ENCODE data around the gene ASH1L. TPM values are rescaled to one million over a fixed set of nuclear protein-coding genes. Genes with fewer than 3 reads are reported as not detected.
"Not testable (repeated sequence)": the region's sequence is repeated elsewhere in the genome, so short reads cannot be mapped to it uniquely, and the experiment has no call there.

The ASH1L gene
- total and polyA plus RNA-seq, 2 donors from 2014 or later: 4.2 to 68.5 TPM

- intact Hi-C loops (cut with DNase I): no loop called here
- Histone ChIP-seq H3K9ac (ENCODE audit: low read length in 3 of 3) (no peak overlapping the region), H3K36me3 (ENCODE audit: control insufficient read depth in 2 of 3, insufficient read depth in 3 of 3, low read length in 3 of 3) (peaks cover 6 to 29% (median 10%) of the 10 kb centered on the region in 3 donors), H3K4me1 (ENCODE audit: control insufficient read depth in 2 of 3, insufficient read depth in 2 of 3, low read depth in 1 of 3, low read length in 3 of 3) (no peaks in the 10 kb centered on the region), H3K4me3 (ENCODE audit: low read length in 3 of 3) (no peak overlapping the region), H3K27ac (ENCODE audit: low read depth in 2 of 2, low read length in 2 of 2) (no peak overlapping the region), H3K27me3 (ENCODE audit: control insufficient read depth, insufficient read depth, low read length) (no peaks in the 10 kb centered on the region), H3K9me3 (ENCODE audit: control insufficient read depth in 2 of 3, insufficient read depth in 1 of 3, low read length in 3 of 3) (no peaks in the 10 kb centered on the region)
- DNase-seq: no peak
- no peak for FAIRE-seq
- TF ChIP-seq CTCF (IDR thresholded peaks at IDR 0.05; ENCODE audit: borderline replicate concordance, extremely low read depth, insufficient read depth): no peak
These were observed 169.6 kb downstream of the ASH1L start for GRCh38 chr1:155392898-155393411.

DNA sequence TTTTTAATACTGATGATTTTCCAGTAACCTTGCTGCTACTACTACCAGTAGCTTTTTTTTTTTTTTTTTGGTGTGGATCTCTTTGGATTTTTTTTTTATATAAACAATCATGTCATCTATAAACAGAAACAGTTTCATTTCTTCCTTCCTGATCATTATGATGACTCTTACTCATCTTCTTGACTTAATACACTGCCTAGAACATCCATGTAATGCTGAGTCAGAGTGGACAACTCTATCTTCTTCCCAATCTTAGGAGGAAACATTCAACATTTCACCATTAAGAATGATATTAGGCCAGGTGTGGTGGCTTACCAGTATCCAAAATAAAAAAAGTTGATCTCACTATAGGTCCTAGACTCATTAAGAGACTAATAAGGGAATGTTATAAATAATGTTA lies 172.8 kb downstream of the ASH1L start:
- Histone ChIP-seq H3K4me3 (ENCODE audit: low read length in 3 of 3) (no peak overlapping the region), H3K36me3 (ENCODE audit: control insufficient read depth in 2 of 3, insufficient read depth in 3 of 3, low read length in 3 of 3) (peaks cover 8 to 31% (median 9%) of the 10 kb centered on the region in 3 donors), H3K9ac (ENCODE audit: low read length in 3 of 3) (no peak overlapping the region), H3K27ac (ENCODE audit: low read depth in 2 of 2, low read length in 2 of 2) (no peak overlapping the region), H3K27me3 (ENCODE audit: control insufficient read depth, insufficient read depth, low read length) (no peaks in the 10 kb centered on the region), H3K9me3 (ENCODE audit: control insufficient read depth in 2 of 3, insufficient read depth in 1 of 3, low read length in 3 of 3) (no peaks in the 10 kb centered on the region), H3K4me1 (ENCODE audit: control insufficient read depth in 2 of 3, insufficient read depth in 2 of 3, low read depth in 1 of 3, low read length in 3 of 3) (no peaks in the 10 kb centered on the region)
- intact Hi-C loops (cut with DNase I): no loop called here
- FAIRE-seq (no peak), DNase-seq (no peak)
- no peak for TF ChIP-seq CTCF (IDR thresholded peaks at IDR 0.05; ENCODE audit: borderline replicate concordance, extremely low read depth, insufficient read depth)

DNA sequence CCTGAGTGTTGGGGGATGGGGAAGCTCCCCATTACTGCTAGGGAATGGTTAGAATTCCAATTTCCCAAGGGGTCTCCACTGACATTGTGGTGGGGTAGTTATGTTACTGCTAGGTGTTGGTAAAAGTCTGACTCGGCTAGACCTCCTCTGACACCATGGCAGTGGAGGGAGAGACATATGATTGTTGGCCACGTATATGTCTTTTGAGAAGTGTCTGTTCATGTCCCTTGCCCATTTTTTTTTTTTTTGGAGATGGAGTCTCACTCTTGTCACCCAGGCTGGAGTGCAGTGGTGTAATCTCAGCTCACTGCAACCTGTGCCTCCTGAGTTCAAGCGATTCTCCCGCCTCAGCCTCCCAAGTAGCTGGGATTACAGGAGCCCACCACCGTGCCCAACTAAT lies 176.8 kb downstream of the ASH1L start:
- FAIRE-seq; H3K27me3 ChIP-seq (ENCODE audit: control insufficient read depth, insufficient read depth, low read length); H3K9me3 ChIP-seq (ENCODE audit: control insufficient read depth in 2 of 3, insufficient read depth in 1 of 3, low read length in 3 of 3); DNase-seq; H3K27ac ChIP-seq (ENCODE audit: low read depth in 2 of 2, low read length in 2 of 2); intact Hi-C loops (cut with DNase I); H3K9ac ChIP-seq (ENCODE audit: low read length in 3 of 3); H3K4me3 ChIP-seq (ENCODE audit: low read length in 3 of 3); H3K4me1 ChIP-seq (ENCODE audit: control insufficient read depth in 2 of 3, insufficient read depth in 2 of 3, low read depth in 1 of 3, low read length in 3 of 3): not testable (repeated sequence)
- H3K36me3 ChIP-seq (ENCODE audit: control insufficient read depth in 2 of 3, insufficient read depth in 3 of 3, low read length in 3 of 3): peaks cover 2 to 26% (median 4%) of the 10 kb centered on the region in 3 donors

GRCh38 chr1:155383406-155383805 lies 179.2 kb downstream of the ASH1L start:
- TF ChIP-seq CTCF (IDR thresholded peaks at IDR 0.05; ENCODE audit: borderline replicate concordance, extremely low read depth, insufficient read depth): no peak
- H3K4me3 ChIP-seq (ENCODE audit: low read length in 3 of 3): no peak overlapping the region
- FAIRE-seq: no peak
- no peak overlapping the region for H3K9ac ChIP-seq (ENCODE audit: low read length in 3 of 3)
- no peak overlapping the region for H3K27ac ChIP-seq (ENCODE audit: low read depth in 2 of 2, low read length in 2 of 2)
- H3K9me3 ChIP-seq (ENCODE audit: control insufficient read depth in 2 of 3, insufficient read depth in 1 of 3, low read length in 3 of 3): no peaks in the 10 kb centered on the region
- intact Hi-C loops (cut with DNase I): no loop called here
- no peaks in the 10 kb centered on the region for H3K4me1 ChIP-seq (ENCODE audit: control insufficient read depth in 2 of 3, insufficient read depth in 2 of 3, low read depth in 1 of 3, low read length in 3 of 3)
- H3K27me3 ChIP-seq (ENCODE audit: control insufficient read depth, insufficient read depth, low read length): no peaks in the 10 kb centered on the region
- no peak for DNase-seq
- H3K36me3 ChIP-seq (ENCODE audit: control insufficient read depth in 2 of 3, insufficient read depth in 3 of 3, low read length in 3 of 3): peaks cover 2 to 22% (median 4%) of the 10 kb centered on the region in 3 donors
